NOMO-1 treated with dmso at 0.1 percent for 144 hours (cell line): Measurements from ENCODE around the gene NTNG2.

Experiments
- DNase-seq: peaks from one replicate; lab custom pipeline; 2025; ENCODE audit not compliant: unreplicated experiment; lab: John Stamatoyannopoulos, UW

NTNG2 gene

DNA sequence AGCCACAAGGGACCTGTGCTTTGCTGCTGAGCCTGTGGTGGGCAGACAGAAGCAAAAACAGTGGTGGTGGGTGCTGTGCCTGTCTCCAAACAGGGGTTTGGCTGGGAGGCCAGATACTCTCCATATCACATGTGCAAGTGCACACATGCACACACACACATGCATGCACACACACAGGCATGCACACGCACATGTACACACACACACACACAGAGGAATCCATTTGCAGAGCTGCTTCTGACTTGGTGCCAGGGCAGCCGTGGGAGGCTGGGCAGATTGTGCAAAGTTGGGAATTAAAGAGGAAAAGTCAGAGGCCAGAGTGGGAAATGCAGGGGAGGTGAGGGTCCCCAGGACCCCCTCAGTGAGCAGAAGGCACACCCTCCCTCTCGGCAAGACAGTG lies 71.3 kb downstream of the NTNG2 start:
- DNase-seq = no peak

DNA sequence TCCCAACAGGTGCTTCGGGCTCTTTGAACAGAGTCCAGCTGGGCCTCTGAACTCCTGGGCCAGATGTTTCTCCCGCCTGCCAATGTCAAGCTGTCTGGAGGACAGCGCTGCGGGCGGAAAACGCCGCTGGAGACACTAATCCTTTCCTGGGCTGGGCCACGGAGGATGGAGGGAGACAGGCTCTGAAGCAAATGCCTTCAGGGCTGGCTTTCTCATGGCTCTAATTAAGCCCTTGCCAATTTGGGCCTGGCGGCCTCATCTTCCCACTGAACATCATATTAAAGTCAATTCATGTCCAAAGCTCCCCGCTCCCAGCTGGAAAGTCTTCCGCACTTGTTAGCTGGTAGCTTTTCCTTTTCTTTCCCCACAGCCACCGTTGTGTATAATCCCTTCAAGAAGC lies 72.7 kb downstream of the NTNG2 start:
- no peak for DNase-seq

DNA sequence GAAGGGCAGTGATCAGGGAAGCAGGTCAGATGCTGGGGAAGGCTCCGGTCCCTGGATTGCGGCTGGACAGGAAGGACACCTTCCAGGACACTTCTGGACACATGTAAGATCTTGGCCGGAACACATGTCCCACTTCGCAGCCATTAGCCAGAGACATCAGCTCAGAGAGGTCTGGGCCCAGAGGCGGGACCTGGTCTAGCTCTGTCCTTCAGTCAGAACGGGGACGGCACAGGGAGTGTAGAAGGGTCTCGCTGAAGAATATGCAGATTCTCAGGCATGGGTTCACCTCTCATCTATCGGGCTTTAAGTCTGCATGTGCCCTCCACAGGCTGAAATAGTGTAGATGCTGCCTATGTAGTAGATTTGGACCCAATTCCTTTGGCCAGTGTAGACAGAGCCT lies 73.3 kb downstream of the NTNG2 start:
- DNase-seq = no peak

DNA sequence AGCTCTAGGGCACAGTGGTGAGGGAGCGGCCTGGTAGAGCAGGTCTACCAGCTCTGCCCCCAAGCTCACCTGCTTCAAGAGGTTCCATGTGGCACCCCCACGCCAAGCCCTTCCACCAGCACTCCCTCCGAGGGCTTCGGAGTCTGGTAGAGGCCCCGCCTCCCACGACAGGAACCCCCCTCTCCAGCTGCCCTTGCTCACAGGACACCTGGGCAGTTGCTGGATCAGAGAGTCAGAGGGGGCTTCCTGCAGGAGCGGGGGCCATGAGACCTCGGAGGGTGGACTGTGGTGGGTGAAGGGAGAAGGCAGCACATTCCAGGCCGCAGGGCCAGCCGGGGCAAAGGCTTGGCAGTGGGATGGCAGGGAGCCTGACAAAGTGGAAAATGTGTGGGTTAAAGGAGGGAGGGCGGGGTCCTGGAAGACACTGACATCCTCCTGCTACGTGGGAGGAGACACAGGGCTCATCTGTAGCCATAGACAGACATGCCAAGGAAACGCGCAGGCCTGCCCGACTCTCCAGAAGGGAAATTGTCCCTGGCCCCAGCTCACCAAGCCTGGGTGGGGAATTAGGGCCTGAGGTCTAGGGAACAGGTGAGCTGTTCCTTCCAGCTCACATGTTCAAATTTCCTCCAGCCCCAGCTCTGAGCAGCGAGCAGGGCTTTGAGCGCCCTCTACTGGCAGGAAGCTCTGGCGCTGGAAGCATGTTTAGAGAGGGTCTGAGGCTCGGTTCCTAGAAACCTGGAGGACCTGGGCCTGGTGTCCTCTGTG lies 74.2 kb downstream of the NTNG2 start:
- peak; percentile 6 for DNase-seq

DNA sequence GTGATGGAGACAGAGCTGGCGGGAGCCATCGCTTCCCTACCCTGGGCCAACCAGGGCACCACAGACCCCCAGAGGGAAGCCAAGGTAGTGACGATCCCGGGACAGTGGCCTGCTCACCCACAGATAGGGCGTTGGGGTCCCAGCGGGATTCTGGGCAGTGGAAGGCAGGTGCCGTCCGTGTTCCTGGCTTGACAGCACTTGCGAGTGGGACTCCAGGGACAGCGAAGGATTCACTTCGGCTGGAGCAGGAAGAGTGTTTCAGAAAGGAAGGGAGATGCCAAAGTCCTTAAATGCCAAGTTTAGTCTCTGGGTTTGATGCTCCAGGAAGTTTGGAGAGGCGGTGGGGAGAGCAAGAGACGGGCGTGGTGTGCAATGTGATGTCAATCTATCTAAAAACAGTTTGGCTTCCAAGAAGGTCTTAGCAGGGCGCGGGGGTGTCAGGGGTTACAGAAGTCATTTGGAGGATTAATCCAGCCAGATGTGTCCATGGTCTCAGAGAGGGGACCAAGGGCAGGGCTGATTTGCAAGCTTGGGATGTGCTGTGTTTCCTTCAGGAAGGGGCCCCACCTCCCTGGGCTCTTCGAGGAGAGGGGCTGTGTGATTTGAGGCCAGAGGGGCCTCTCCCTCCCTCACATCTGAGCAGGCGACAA lies 74.9 kb downstream of the NTNG2 start:
- DNase-seq = no peak

DNA sequence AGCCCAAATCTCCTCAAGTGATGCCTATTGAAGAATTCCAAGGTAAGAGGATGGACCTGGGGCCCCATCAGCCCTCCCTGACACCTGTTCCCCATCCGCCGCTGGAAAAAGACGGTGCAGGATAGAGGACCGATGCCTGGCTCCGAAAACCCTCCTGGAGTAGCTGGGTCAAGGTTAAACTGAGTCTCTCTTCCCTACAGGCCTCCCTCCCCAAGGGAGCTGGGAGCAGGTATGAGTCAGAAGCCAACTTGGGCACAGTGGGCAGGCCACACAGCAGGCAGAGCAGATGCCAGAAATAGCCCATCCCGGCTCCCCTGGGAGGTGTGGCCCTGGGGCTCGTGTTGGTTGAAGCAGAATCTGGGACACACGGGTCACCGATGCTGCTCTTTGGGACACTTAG lies 75.6 kb downstream of the NTNG2 start:
- no peak for DNase-seq

DNA sequence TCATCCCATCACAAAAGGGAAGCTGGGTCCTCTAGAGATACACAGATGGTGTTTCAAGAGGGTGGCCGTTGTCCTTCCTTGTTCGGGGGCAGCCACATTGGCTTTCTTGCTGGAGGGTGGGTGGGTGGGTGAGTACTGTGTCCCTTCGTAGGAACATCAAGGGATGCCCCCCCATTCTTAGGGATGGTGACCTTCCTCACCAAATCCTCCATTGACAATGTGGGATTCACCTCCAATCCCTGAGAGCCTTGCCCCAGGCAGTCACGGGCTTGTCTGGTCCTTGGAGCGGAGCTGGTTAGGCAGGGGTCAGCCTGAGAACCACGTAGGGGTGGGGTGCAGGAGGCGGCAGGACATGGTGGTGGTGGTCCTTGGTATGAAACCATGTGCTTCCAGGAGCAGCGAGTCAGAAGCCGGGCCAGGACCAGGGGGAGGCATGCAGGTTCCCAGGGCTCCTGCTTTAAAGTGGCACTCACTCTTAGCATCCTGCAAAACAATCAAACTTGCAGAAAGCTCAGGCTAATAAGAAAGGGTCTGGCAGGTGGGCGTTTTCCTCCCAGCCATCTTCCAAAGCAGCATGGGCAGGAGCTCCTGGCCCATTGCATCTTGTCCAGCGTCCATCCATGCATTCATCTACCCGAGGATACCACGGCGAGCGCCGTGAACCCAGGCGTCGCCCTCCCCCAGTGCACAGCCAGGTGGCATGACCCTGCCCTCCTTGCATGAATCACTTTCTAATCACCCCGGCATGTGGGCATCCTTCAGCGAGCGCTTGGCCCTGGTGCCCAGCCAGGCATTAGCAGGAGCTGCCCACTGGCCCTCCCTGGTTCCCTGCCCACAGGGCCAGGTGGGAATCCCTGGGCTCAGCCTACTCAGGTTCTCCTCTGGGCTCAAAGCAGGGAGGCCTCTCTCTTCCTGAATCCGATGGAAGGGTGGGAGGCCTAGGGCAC lies 76.4 kb downstream of the NTNG2 start:
- DNase-seq = no peak

DNA sequence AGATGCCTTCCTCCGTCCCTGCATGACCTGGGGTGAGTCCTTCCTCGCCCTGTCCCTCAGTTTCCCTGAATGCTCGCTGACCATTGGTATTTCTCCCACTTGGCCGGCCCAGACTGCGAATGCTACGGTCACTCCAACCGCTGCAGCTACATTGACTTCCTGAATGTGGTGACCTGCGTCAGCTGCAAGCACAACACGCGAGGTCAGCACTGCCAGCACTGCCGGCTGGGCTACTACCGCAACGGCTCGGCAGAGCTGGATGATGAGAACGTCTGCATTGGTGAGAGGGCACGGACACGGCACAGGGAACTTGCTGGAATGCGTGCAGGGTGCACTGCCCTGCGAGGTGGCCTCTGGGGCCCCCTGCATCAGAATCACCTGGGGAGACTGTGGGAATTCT lies 77.1 kb downstream of the NTNG2 start:
- DNase-seq = peak; percentile 30

DNA sequence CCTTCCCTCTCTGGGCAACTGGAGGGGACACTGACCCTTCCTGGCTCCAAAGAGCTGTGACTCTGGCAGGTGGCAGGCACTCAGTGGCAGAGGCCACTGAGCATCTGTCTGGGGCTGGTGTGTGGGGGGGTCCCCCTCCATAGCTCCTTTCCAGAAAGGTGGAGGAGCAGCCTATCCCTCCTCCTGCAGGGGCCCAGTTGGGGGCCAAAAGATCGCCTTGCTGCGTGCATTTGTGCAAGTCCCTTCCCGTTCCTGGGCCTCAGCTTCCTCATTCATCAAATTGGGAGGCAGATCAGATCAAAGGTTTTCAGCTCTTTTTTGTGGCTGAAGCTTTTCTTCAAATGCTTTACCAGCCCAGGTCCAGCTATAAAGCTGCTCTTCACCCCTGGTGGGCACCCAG lies 77.7 kb downstream of the NTNG2 start:
- peak; percentile 18 for DNase-seq

DNA sequence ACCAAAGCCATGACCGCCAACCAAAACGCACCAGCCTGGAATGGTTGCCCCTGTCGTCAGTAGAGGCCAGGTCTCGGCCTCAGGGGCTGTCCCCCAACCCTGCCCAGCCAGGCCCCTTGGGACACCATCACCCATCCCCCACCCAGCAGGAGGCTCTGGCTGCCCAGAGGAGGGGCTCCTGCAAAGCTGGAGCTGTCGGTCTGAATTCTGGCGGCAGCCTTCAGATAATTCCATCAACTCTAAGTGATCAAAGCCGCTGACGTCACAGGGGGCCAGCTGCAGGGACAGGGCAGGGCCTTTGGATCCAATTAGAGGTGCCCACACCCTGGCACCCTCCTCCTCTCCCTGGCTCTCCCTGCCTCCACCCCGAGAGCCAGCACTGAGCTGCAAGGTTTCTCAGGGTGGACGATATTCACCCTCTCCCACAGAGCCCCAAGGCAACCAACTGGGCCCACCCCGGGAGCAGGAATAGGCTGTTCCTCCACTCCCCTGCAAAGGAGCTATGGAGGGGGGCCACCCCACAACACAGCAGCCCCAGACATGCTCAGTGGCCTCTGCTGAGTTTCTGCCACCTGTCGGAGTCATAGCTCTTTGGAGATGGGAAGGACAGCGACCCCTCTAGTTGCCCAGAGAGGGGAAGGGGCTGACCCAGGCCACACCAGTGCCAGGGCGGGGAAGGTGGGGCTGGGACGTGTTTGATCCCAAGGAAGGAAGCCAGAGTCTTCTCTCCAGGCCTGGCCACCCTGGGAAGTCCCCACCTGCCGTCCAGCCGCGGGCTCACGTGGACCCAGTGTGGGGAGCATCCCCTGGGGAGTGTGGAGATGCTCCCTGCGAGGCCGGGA lies 78.4 kb downstream of the NTNG2 start:
- DNase-seq = no peak

DNA sequence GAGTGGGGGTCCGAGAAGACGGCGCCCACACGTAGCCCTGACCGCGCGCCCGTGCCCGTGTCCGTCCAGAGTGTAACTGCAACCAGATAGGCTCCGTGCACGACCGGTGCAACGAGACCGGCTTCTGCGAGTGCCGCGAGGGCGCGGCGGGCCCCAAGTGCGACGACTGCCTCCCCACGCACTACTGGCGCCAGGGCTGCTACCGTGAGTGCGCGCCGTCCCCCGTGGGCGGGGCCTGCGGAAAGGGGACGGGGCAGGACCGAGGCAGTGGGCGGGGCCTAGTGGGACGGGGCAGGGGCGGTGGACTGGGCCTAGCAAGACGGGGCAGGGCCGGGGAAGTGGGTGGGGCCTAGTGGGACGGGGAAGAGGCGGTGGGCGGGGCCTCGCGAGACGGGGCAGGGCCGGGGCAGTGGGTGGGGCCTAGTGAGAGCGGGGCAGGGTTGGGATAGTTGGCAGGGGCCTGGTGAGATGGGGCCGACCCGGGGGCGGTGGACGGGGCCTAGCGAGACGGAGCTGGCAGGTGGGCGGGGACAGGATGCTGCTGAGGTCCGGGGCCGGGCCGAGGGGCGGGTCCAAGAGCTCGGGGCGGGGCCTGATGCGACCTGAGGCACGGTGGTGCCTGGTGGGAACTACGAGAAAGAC lies 79.1 kb downstream of the NTNG2 start:
- peak; percentile 100 for DNase-seq

DNA sequence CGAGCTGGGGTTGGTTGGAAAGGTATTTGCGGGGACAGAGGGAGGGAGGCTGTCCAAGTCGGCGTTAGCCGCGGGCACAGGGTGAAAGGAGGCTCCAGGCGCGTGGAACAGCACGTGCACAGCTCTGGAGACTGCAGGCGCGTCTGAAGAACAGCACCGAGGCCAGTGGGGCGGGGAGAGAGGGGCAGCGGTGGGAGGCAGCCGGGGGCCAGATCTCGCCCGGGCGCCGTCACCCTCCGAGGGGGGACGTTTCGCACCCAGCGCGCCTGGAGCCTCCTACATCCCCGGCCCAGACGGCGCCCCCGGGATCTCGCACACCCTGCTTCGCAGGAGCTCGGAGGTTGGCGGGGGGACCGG lies 79.6 kb downstream of the NTNG2 start:
- DNase-seq = no peak

DNA sequence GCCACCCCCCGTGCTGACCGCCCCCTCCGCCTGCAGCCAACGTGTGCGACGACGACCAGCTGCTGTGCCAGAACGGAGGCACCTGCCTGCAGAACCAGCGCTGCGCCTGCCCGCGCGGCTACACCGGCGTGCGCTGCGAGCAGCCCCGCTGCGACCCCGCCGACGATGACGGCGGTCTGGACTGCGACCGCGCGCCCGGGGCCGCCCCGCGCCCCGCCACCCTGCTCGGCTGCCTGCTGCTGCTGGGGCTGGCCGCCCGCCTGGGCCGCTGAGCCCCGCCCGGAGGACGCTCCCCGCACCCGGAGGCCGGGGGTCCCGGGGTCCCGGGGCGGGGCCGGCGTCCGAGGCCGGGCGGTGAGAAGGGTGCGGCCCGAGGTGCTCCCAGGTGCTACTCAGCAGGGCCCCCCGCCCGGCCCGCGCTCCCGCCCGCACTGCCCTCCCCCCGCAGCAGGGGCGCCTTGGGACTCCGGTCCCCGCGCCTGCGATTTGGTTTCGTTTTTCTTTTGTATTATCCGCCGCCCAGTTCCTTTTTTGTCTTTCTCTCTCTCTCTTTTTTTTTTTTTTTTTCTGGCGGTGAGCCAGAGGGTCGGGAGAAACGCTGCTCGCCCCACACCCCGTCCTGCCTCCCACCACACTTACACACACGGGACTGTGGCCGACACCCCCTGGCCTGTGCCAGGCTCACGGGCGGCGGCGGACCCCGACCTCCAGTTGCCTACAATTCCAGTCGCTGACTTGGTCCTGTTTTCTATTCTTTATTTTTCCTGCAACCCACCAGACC lies 80.2 kb downstream of the NTNG2 start:
- peak; percentile 40 for DNase-seq

DNA sequence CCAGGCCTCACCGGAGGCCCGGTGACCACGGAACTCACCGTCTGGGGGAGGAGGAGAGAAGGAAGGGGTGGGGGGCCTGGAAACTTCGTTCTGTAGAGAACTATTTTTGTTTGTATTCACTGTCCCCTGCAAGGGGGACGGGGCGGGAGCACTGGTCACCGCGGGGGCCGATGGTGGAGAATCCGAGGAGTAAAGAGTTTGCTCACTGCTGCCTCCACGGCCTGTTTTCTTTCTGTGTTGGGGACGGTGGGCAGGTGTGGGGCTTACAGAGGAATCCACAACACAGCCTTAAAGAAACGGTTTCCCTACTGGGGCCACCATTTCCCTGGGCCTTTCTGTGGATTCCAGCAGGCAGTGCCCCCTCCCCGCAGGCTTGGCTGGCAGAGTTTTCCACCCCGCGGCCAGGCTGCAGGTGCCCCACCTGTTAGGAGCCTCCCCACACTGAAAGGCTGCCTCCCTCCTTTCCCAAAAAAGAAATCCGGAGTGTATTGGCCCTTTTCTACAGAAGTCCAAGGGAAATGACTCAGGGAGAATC lies 80.8 kb downstream of the NTNG2 start:
- no peak for DNase-seq

DNA sequence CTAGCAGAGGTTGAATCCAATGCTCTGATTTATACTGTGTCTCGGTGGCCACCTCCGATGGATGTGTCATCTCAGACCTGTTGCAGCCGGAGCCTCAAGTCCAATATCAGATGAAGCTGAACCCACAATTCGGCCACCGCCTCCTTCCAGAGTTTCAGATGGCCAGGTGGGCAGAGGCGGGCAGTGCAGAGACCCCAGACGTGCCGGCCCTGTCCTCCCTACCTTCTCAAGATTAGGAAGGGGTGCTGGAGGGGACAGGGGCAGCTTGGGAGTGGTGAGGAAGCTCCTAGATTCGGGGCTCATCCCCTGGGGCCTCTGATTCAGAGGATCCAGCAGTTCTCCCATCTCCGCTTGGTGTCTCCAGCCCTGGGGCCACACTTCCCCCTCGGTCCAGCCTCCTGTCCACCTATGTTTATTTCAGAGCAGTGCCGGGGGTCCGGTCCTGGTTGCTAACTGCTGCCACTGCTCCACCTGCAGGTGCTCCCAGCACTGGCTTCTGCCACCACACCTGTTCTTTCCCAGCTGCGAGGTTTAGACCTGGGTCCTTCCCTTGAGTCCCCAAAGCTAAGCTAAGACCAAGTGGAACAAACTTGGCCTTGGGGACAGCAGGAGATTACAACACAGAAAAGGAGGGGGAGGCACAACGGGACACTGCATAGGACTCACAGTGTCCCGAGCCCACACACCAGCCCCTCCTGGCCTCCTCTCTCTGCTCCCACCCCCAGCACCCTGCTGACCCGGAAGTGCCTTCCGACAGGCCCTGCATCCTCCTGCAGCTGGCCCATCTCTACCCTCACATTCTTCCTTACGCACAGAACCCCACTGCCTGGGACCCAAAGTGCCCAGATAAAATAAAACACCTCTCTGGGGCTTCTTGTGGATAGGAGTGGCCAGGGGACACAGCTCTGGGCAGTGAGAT lies 81.6 kb downstream of the NTNG2 start:
- DNase-seq = no peak

DNA sequence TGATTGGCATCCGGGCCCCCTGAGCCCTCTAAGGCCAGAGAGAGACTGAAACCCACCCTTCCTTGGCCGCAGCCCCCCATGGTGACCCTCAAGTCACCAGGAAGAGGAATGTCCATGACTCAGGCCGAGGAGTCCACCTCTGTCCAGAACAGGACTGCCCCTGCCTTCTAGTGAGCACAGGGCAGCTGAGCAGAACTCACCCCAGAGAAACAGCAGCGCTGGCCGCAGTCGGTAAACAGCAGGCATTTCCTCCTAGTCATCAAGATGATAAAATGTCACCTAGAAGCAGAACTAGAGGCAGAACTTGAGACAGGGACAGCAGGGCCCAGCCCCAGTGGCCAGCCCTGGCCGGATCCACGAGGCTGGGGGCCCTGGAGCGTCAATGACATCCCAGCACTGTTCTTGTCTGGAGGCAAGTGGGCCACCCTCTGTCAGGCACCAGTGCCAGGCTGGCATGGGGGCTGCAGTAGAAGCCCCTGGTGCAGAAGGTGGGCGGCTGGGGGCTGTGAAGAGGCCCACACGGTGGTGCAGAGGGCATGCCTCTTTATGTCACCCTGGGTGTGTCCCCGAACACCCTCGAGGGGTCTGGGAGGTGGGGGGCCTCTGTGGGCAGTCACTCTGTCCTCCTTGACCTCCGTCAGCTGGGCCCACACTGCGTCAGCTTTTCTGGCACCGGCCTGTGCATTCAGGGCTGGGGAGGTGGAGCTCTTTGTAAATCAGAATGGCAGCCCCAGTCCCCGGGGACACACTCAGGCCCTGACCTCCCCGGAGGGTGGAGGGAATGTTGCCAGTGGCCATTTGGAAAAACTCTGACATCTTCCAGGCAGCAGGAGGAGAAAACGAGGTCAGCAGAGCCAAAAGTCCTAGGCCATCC lies 83.0 kb downstream of the NTNG2 start:
- no peak for DNase-seq

DNA sequence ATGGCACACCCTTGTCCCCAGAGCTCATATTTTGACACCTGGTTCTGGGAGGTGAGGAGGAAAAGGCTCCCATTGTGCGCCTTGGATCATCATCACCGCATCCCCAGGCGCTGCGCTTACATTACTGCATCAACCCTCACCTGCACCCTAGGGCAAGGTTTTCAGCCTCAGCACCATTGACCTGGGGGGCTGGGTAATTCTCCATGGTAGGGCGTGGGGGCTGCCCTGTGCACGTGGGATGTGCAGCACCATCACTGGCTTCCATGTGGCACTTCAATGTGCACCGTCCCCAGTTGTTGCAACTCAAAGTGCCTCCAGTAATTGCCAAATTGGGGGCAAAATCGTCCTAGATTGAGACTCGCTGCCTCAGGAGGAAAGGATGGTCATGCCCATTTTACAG lies 83.6 kb downstream of the NTNG2 start:
- DNase-seq = no peak
